Neural cell (in vitro differentiated cells): ENCODE results near the gene FGF14. TPM values are rescaled to one million over a fixed set of nuclear protein-coding genes. Genes with fewer than 3 reads are reported as not detected.

Source experiments
- H2AFZ ChIP-seq: fragments of 200-600, 300-800 bp; sonication (generic), shearing (Covaris generic); 2 replicates; pipeline ENCODE4 v1.6.0; 2014; ENCODE audit warnings: low read depth, mild to moderate bottlenecking, antibody characterized with exemption, low read length, moderate library complexity
- H3F3A ChIP-seq: fragments of 200-600 bp; shearing (Covaris generic); 2 replicates; pipeline ENCODE4 v1.6.1; 2016; ENCODE audit warnings: mild to moderate bottlenecking, moderate library complexity, mixed read lengths, antibody characterized with exemption, low read length; ENCODE audit not compliant: insufficient read depth, poor library complexity, severe bottlenecking
- H3K27ac ChIP-seq: fragments of 200-600, 300-800 bp; sonication (generic), shearing (Covaris generic); 2 replicates; pipeline ENCODE4 v1.5.1; 2014; ENCODE audit warnings: mild to moderate bottlenecking, low read length, moderate library complexity
- H3K27me3 ChIP-seq: fragments of 300-800, 200-600 bp; sonication (generic), shearing (Covaris generic); 2 replicates; pipeline ENCODE4 v1.6.0; 2014; ENCODE audit warnings: mild to moderate bottlenecking, low read depth, low read length, moderate library complexity; ENCODE audit not compliant: insufficient read depth
- H3K36me3 ChIP-seq: fragments of 300-800, 200-600 bp; sonication (generic), shearing (Covaris generic); 2 replicates; pipeline ENCODE4 v1.5.1; 2014; ENCODE audit warnings: mild to moderate bottlenecking, antibody characterized with exemption, low read length, moderate library complexity; ENCODE audit not compliant: insufficient read depth
- H3K4me2 ChIP-seq: fragments of 300-800, 200-600 bp; sonication (generic), shearing (Covaris generic); 2 replicates; pipeline ENCODE4 v1.6.0; 2014; ENCODE audit warnings: mild to moderate bottlenecking, low read length
- H3K4me3 ChIP-seq: fragments of 300-800, 200-600 bp; sonication (generic), shearing (Covaris generic); 2 replicates; pipeline ENCODE4 v1.5.1; 2014; ENCODE audit warnings: mild to moderate bottlenecking, low read length, moderate library complexity
- H3K79me2 ChIP-seq: fragments of 200-600 bp; shearing (Covaris generic); replicated peaks from 2 replicates; pipeline ENCODE4 v1.6.0; 2014; ENCODE audit warnings: mild to moderate bottlenecking, low read length, moderate library complexity; ENCODE audit not compliant: insufficient read depth
- H3K9ac ChIP-seq: fragments of 300-800, 200-600 bp; sonication (generic), shearing (Covaris generic); 2 replicates; pipeline ENCODE4 v1.6.1; 2016; ENCODE audit warnings: mild to moderate bottlenecking, low read length, mixed read lengths
- H3K9me2 ChIP-seq: fragments of 200-600 bp; shearing (Covaris generic); 2 replicates; pipeline ENCODE4 v1.6.1; 2016; ENCODE audit warnings: mild to moderate bottlenecking, low read length, mixed read lengths; ENCODE audit not compliant: insufficient read depth
- H3K9me3 ChIP-seq: fragments of 200-600, 300-800 bp; sonication (generic), shearing (Covaris generic); 2 replicates; pipeline ENCODE4 v1.6.1; 2016; ENCODE audit warnings: mild to moderate bottlenecking, mixed run types, low read length, moderate library complexity, mixed read lengths
- H4K20me1 ChIP-seq: fragments of 200-600 bp; shearing (Covaris generic); 2 replicates; pipeline ENCODE4 v1.6.1; 2016; ENCODE audit warnings: mild to moderate bottlenecking, mixed run types; ENCODE audit not compliant: insufficient read depth
- EZH2 ChIP-seq: fragments of 200-600, 300-800 bp; shearing (Covaris generic), sonication (generic); IDR thresholded peaks from 2 replicates; pipeline ENCODE4 v1.6.1; 2014; ENCODE audit warnings: antibody characterized with exemption, low read length, borderline replicate concordance, mild to moderate bottlenecking; ENCODE audit not compliant: insufficient read depth, poor library complexity, severe bottlenecking
- MXI1 ChIP-seq: fragments of 450-650 bp; conservative IDR thresholded peaks from 2 replicates; pipeline ENCODE4 v1.6.1; 2014; ENCODE audit warnings: antibody characterized with exemption, mild to moderate bottlenecking; ENCODE audit not compliant: poor library complexity, severe bottlenecking
- POLR2AphosphoS5 ChIP-seq: IDR thresholded peaks from 2 replicates; pipeline ENCODE4 v1.6.1; 2012
- RAD21 ChIP-seq: fragments of 450-650 bp; conservative IDR thresholded peaks from 2 replicates; pipeline ENCODE4 v1.6.1; 2014; ENCODE audit warnings: antibody characterized with exemption, mild to moderate bottlenecking, moderate library complexity
- SMC3 ChIP-seq: fragments of 450-650 bp; conservative IDR thresholded peaks from 2 replicates; pipeline ENCODE4 v1.6.1; 2014; ENCODE audit warnings: antibody characterized with exemption, mild to moderate bottlenecking, moderate library complexity; ENCODE audit not compliant: poor library complexity
- TAF1 ChIP-seq: IDR thresholded peaks from 2 replicates; pipeline ENCODE4 v1.6.1; 2012; ENCODE audit warnings: low read depth
- polyA plus RNA-seq: library from polyadenylated mRNA; depleted of rRNA; stranded (reverse); fragments of >200 nt; gene quantifications from 2 replicates; pipeline ENCODE4 v1.2.3, GENCODE V29; 2014
- TF ChIP-seq, protein P1 (sequence below): fragments of 450-650 bp; IDR thresholded peaks from 2 replicates; pipeline ENCODE4 v1.5.1; 2014; ENCODE audit warnings: antibody characterized with exemption, mild to moderate bottlenecking, moderate library complexity; ENCODE audit not compliant: poor library complexity, severe bottlenecking
- TF ChIP-seq, protein P2 (sequence below): IDR thresholded peaks from 2 replicates; pipeline ENCODE4 v1.6.1; 2012; ENCODE audit warnings: borderline replicate concordance

FGF14 gene
- polyA plus RNA-seq, 1 donor from 2014 or later: 36.4 TPM

DNA sequence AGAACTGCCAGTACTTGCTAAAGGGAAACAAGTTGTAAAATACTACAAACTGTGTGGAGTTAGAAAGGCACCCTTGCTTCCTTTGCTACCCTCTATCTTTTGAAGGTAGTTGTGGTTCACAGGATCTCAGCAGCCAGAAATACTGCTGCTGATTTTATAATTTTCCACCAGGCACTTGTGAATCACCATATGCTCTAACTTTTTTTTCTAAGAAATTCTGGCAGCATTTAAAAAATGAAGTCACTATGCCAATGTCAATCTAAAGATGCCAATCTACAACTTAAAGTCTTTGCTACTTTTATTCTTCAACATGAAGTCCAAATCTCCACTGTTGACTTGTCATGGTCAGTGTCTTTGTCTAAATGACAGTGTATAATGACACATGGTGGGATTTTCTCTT lies 621.6 kb downstream of the FGF14 start:
- H3K9me3 ChIP-seq: no peaks in the 10 kb centered on the region
- H3K27ac ChIP-seq: no peak overlapping the region
- H3K4me3 ChIP-seq: no peak overlapping the region
- no peaks in the 10 kb centered on the region for H3K36me3 ChIP-seq
- H3K79me2 ChIP-seq: no peaks in the 10 kb centered on the region
- H3F3A ChIP-seq: no peaks in the 10 kb centered on the region
- H3K9me2 ChIP-seq: no peaks in the 10 kb centered on the region
- no peaks in the 10 kb centered on the region for H3K27me3 ChIP-seq
- H2AFZ ChIP-seq: no peak overlapping the region
- no peak overlapping the region for H3K4me2 ChIP-seq
- H3K9ac ChIP-seq: no peak overlapping the region
- no peaks in the 10 kb centered on the region for H4K20me1 ChIP-seq
- TF ChIP-seq, protein P1, sequence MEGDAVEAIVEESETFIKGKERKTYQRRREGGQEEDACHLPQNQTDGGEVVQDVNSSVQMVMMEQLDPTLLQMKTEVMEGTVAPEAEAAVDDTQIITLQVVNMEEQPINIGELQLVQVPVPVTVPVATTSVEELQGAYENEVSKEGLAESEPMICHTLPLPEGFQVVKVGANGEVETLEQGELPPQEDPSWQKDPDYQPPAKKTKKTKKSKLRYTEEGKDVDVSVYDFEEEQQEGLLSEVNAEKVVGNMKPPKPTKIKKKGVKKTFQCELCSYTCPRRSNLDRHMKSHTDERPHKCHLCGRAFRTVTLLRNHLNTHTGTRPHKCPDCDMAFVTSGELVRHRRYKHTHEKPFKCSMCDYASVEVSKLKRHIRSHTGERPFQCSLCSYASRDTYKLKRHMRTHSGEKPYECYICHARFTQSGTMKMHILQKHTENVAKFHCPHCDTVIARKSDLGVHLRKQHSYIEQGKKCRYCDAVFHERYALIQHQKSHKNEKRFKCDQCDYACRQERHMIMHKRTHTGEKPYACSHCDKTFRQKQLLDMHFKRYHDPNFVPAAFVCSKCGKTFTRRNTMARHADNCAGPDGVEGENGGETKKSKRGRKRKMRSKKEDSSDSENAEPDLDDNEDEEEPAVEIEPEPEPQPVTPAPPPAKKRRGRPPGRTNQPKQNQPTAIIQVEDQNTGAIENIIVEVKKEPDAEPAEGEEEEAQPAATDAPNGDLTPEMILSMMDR: no peak
- TF ChIP-seq EZH2 (no peak), SMC3 (no peak), POLR2AphosphoS5 (no peak), MXI1 (no peak), TAF1 (no peak), RAD21 (no peak)
- TF ChIP-seq, protein P2, sequence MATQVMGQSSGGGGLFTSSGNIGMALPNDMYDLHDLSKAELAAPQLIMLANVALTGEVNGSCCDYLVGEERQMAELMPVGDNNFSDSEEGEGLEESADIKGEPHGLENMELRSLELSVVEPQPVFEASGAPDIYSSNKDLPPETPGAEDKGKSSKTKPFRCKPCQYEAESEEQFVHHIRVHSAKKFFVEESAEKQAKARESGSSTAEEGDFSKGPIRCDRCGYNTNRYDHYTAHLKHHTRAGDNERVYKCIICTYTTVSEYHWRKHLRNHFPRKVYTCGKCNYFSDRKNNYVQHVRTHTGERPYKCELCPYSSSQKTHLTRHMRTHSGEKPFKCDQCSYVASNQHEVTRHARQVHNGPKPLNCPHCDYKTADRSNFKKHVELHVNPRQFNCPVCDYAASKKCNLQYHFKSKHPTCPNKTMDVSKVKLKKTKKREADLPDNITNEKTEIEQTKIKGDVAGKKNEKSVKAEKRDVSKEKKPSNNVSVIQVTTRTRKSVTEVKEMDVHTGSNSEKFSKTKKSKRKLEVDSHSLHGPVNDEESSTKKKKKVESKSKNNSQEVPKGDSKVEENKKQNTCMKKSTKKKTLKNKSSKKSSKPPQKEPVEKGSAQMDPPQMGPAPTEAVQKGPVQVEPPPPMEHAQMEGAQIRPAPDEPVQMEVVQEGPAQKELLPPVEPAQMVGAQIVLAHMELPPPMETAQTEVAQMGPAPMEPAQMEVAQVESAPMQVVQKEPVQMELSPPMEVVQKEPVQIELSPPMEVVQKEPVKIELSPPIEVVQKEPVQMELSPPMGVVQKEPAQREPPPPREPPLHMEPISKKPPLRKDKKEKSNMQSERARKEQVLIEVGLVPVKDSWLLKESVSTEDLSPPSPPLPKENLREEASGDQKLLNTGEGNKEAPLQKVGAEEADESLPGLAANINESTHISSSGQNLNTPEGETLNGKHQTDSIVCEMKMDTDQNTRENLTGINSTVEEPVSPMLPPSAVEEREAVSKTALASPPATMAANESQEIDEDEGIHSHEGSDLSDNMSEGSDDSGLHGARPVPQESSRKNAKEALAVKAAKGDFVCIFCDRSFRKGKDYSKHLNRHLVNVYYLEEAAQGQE: no peak

DNA sequence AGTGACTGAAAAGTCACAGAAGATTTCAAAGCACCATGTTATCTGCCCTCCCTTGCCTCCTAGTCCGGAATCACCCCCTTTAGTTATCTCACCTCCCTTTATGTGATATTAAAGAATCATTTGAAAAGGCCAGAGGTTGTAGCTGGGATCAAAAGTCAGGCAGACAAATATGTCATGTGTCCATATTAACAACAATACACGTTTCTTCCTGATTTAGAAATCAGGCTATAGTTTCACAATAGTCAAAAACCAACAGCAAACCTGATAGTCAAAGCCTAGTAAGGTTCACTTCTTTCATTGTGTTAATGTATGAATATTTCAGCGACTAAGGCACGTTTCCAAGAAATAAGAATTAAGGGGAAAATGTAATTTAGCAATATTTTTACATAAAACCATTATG lies 622.7 kb downstream of the FGF14 start:
- H3K36me3 ChIP-seq: no peaks in the 10 kb centered on the region
- no peak overlapping the region for H3K9ac ChIP-seq
- no peak overlapping the region for H2AFZ ChIP-seq
- no peaks in the 10 kb centered on the region for H3K27me3 ChIP-seq
- no peaks in the 10 kb centered on the region for H3K79me2 ChIP-seq
- no peaks in the 10 kb centered on the region for H3F3A ChIP-seq
- no peak overlapping the region for H3K4me2 ChIP-seq
- TF ChIP-seq, protein P1: no peak
- no peak for TF ChIP-seq MXI1
- no peaks in the 10 kb centered on the region for H4K20me1 ChIP-seq
- no peaks in the 10 kb centered on the region for H3K9me2 ChIP-seq
- H3K9me3 ChIP-seq: no peaks in the 10 kb centered on the region
- no peak overlapping the region for H3K4me3 ChIP-seq
- H3K27ac ChIP-seq: no peak overlapping the region
